Liver (tissue), 9 donors: Measurements from ENCODE around the gene FRMD4A. TPM values are rescaled to one million over a fixed set of nuclear protein-coding genes. Genes with fewer than 3 reads are reported as not detected.

Experiments used
- DNase-seq: peaks from one replicate; pipeline ENCODE4 v3.0.0-alpha.2; 2017; ENCODE audit warnings: low spot score
- H3K27ac ChIP-seq, 2 donors: one replicate each; pipeline ENCODE4 v1.7.0; 2013; ENCODE audit warnings: inconsistent platforms in 2 of 2, low read length in 2 of 2, control low read depth in 1 of 2, low read depth in 1 of 2, mild to moderate bottlenecking in 1 of 2
- H3K27me3 ChIP-seq, 4 donors: one replicate each; pipeline versions ENCODE4 v1.6.1 to v1.7.0; 2013; ENCODE audit warnings: low read length in 3 of 4, inconsistent platforms in 1 of 4, mild to moderate bottlenecking in 1 of 4, moderate library complexity in 1 of 4; ENCODE audit not compliant: control insufficient read depth in 4 of 4, insufficient read depth in 4 of 4
- H3K36me3 ChIP-seq, 4 donors: one replicate each; pipeline versions ENCODE4 v1.6.1 to v1.7.0; 2013; ENCODE audit warnings: low read length in 3 of 4, mild to moderate bottlenecking in 3 of 4, low read depth in 1 of 4, moderate library complexity in 1 of 4; ENCODE audit not compliant: control insufficient read depth in 4 of 4, insufficient read depth in 3 of 4
- H3K4me1 ChIP-seq, 4 donors: one replicate each; pipeline versions ENCODE4 v1.6.1 to v1.7.0; 2013; ENCODE audit warnings: low read length in 3 of 4, mild to moderate bottlenecking in 3 of 4, moderate library complexity in 1 of 4; ENCODE audit not compliant: control insufficient read depth in 4 of 4, insufficient read depth in 4 of 4
- H3K4me3 ChIP-seq, 3 donors: one replicate each; pipeline versions ENCODE4 v1.6.1 to v1.7.0; 2013; ENCODE audit warnings: low read length in 3 of 3, control low read depth in 1 of 3, low read depth in 1 of 3, mild to moderate bottlenecking in 1 of 3
- H3K9ac ChIP-seq, 2 donors: one replicate each; pipeline ENCODE4 v1.7.0; 2013; ENCODE audit warnings: low read length in 2 of 2, mild to moderate bottlenecking in 2 of 2, moderate library complexity in 2 of 2, control low read depth in 1 of 2, low read depth in 1 of 2
- H3K9me3 ChIP-seq, 4 donors: one replicate each; pipeline versions ENCODE4 v1.6.1 to v1.7.0; 2013; ENCODE audit warnings: low read length in 3 of 4; ENCODE audit not compliant: control insufficient read depth in 4 of 4
- ATF3 ChIP-seq: IDR thresholded peaks from 2 replicates; pipeline ENCODE4 v1.6.1; 2016; ENCODE audit warnings: antibody characterized with exemption
- EGR1 ChIP-seq, 2 donors: IDR thresholded peaks; 2 replicates each; pipeline ENCODE4 v1.6.1; 2016 to 2018; ENCODE audit warnings: antibody characterized with exemption in 2 of 2, low read depth in 2 of 2
- FOXA1 ChIP-seq: IDR thresholded peaks from 2 replicates; pipeline ENCODE4 v1.6.1; 2016; ENCODE audit warnings: antibody characterized with exemption
- FOXA2 ChIP-seq: IDR thresholded peaks from 2 replicates; pipeline ENCODE4 v1.6.1; 2016; ENCODE audit warnings: antibody characterized with exemption
- GABPA ChIP-seq, 2 donors: IDR thresholded peaks in 1 of 2; conservative IDR thresholded peaks in 1 of 2; 2 replicates each; pipeline ENCODE4 v1.6.1; 2016; ENCODE audit warnings: antibody characterized with exemption in 2 of 2, mild to moderate bottlenecking in 1 of 2, moderate library complexity in 1 of 2
- HNF4A ChIP-seq, 2 donors: conservative IDR thresholded peaks; 2 replicates each; pipeline ENCODE4 v1.6.1; 2016; ENCODE audit warnings: antibody characterized with exemption in 2 of 2, mild to moderate bottlenecking in 2 of 2
- HNF4G ChIP-seq: IDR thresholded peaks from 2 replicates; pipeline ENCODE4 v1.6.1; 2016; ENCODE audit warnings: antibody characterized with exemption
- JUND ChIP-seq, 2 donors: IDR thresholded peaks; 2 replicates each; pipeline ENCODE4 v1.6.1; 2016; ENCODE audit warnings: antibody characterized with exemption in 2 of 2
- MAX ChIP-seq: IDR thresholded peaks from 2 replicates; pipeline ENCODE4 v1.6.1; 2016; ENCODE audit warnings: antibody characterized with exemption
- NR2F2 ChIP-seq: IDR thresholded peaks from 2 replicates; pipeline ENCODE4 v1.6.1; 2016; ENCODE audit warnings: antibody characterized with exemption
- RAD21 ChIP-seq, 2 donors: IDR thresholded peaks; 2 replicates each; pipeline ENCODE4 v1.6.1; 2016; ENCODE audit warnings: antibody characterized with exemption in 2 of 2, mild to moderate bottlenecking in 2 of 2
- RXRA ChIP-seq, 2 donors: IDR thresholded peaks; 2 replicates each; pipeline ENCODE4 v1.6.1; 2017 to 2018; ENCODE audit warnings: antibody characterized with exemption in 2 of 2, mild to moderate bottlenecking in 1 of 2
- SP1 ChIP-seq: IDR thresholded peaks from 2 replicates; pipeline ENCODE4 v1.6.1; 2018; ENCODE audit warnings: antibody characterized with exemption, mild to moderate bottlenecking
- TAF1 ChIP-seq: conservative IDR thresholded peaks from 2 replicates; pipeline ENCODE4 v1.6.1; 2016; ENCODE audit warnings: antibody characterized with exemption, mild to moderate bottlenecking
- WGBS: extraction: QIAGEN DNeasy Blood & Tissue Kit; methylation state at CpG from one replicate; pipeline ENCODE4 v1.1.7; 2013; 5-methylcytosine and 5-hydroxymethylcytosine counted together
- polyA plus RNA-seq, 2 donors: library from polyadenylated mRNA; stranded (reverse) in 1 of 2; unstranded in 1 of 2; fragments of 200-250 nt in 1 of 2; fragments of >200 nt in 1 of 2; fragmentation: Nextera tagmentation in 1 of 2; extraction: Ambion mirVana in 1 of 2; gene quantifications; one replicate each; pipeline versions ENCODE4 v1.2.1 to v1.2.3, GENCODE V29; 2013 to 2015
- total RNA-seq, 2 donors: library from RNA; depleted of rRNA; stranded (reverse); fragments of >200 nt; gene quantifications; one replicate each; pipeline ENCODE4 v1.2.3, GENCODE V29; 2014
- TF ChIP-seq, protein P1 (sequence below): IDR thresholded peaks from 2 replicates; pipeline ENCODE4 v1.6.1; 2016; ENCODE audit warnings: antibody characterized with exemption
- TF ChIP-seq, protein P2 (sequence below): fragments of 150-350 bp; IDR thresholded peaks from 2 replicates; pipeline ENCODE4 v1.5.1; 2017; ENCODE audit warnings: improper control_type of control experiment, low read depth, low read length; ENCODE audit not compliant: missing input control
- donor health status: healthy.
- donor health status: healthy.
- donor health status: healthy.
- donor health status: healthy.
- donor health status: healthy.

FRMD4A gene
- total and polyA plus RNA-seq, 4 donors, result 8.2 to 34.3 (median 13.1) TPM

DNA sequence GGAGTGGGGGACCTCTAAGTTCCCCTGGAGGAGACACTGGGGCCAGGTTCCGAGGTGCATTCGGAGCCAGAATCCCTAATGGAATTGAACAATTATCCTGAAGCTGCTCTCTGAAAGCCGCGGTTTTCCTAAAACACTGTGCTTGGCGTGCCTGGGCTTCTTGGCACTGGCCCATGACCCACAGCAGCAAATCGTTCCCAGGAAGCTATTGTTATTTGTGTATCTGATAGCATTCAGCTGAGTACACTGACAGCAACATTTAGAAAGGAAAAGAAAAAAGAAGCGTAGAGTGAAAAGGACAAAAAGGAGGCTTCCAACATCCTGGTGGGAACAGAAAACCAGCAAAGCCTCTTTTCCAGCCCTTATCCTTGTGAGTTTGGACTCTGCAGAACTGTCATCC, 339.8 kb downstream of the FRMD4A start:
- Histone ChIP-seq H3K4me1 (no peaks in the 10 kb centered on the region), H3K9ac (no peak overlapping the region), H3K9me3 (no peaks in the 10 kb centered on the region), H3K36me3 (no peaks in the 10 kb centered on the region), H3K4me3 (no peak overlapping the region), H3K27ac (peak overlapping the region; percentile 21 to 55), H3K27me3 (no peaks in the 10 kb centered on the region)
- DNase-seq, result no peak
- WGBS, result 65% methylated on average over 7 of the region's 7 CpGs
- TF ChIP-seq HNF4A (conservative IDR thresholded peaks at IDR 0.05) (no peak), RAD21 (IDR thresholded peaks at IDR 0.05) (peak in 1 of 2 donors; percentile 2), FOXA2 (no peak)

GRCh38 chr10:13990392-13990805, 340.3 kb downstream of the FRMD4A start:
- no peaks in the 10 kb centered on the region for H3K9me3 ChIP-seq
- H3K4me3 ChIP-seq, result no peak overlapping the region
- no peaks in the 10 kb centered on the region for H3K27me3 ChIP-seq
- no peak for DNase-seq
- no peak overlapping the region for H3K9ac ChIP-seq
- 71% methylated on average over 12 of the region's 12 CpGs for WGBS
- H3K4me1 ChIP-seq, result no peaks in the 10 kb centered on the region
- H3K27ac ChIP-seq, result peak overlapping the region in 1 of 2 donors; percentile 21
- H3K36me3 ChIP-seq, result no peaks in the 10 kb centered on the region
- peak; percentile 70 for TF ChIP-seq MAX
- TF ChIP-seq SP1, result peak; percentile 51
- no peak for TF ChIP-seq HNF4G
- no peak for TF ChIP-seq ATF3
- TF ChIP-seq RXRA (IDR thresholded peaks at IDR 0.05), result peak; percentile 39 to 47
- TF ChIP-seq, protein P1, sequence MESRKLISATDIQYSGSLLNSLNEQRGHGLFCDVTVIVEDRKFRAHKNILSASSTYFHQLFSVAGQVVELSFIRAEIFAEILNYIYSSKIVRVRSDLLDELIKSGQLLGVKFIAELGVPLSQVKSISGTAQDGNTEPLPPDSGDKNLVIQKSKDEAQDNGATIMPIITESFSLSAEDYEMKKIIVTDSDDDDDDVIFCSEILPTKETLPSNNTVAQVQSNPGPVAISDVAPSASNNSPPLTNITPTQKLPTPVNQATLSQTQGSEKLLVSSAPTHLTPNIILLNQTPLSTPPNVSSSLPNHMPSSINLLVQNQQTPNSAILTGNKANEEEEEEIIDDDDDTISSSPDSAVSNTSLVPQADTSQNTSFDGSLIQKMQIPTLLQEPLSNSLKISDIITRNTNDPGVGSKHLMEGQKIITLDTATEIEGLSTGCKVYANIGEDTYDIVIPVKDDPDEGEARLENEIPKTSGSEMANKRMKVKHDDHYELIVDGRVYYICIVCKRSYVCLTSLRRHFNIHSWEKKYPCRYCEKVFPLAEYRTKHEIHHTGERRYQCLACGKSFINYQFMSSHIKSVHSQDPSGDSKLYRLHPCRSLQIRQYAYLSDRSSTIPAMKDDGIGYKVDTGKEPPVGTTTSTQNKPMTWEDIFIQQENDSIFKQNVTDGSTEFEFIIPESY, result no peak
- peak in 1 of 2 donors; percentile 39 for TF ChIP-seq RAD21 (IDR thresholded peaks at IDR 0.05)
- no peak for TF ChIP-seq FOXA1
- peak in 1 of 2 donors; percentile 21 for TF ChIP-seq EGR1 (IDR thresholded peaks at IDR 0.05; ENCODE audit: low read depth in 2 of 2)
- TF ChIP-seq GABPA (IDR thresholded peaks at IDR 0.05 in 1 of 2, conservative IDR thresholded peaks at IDR 0.05 in 1 of 2), result no peak
- peak; percentile 99 for TF ChIP-seq NR2F2

GRCh38 chr10:13989616-13990015, 341.1 kb downstream of the FRMD4A start:
- Histone ChIP-seq H3K9ac (no peak overlapping the region), H3K36me3 (no peaks in the 10 kb centered on the region), H3K27me3 (no peaks in the 10 kb centered on the region), H3K4me1 (no peaks in the 10 kb centered on the region), H3K27ac (no peak overlapping the region), H3K4me3 (no peak overlapping the region), H3K9me3 (no peaks in the 10 kb centered on the region)
- DNase-seq, result no peak
- 99% methylated on average over 2 of the region's 2 CpGs for WGBS
- TF ChIP-seq RAD21 (IDR thresholded peaks at IDR 0.05), result no peak
- TF ChIP-seq ATF3, result no peak
- no peak for TF ChIP-seq RXRA (IDR thresholded peaks at IDR 0.05)
- TF ChIP-seq, protein P2, sequence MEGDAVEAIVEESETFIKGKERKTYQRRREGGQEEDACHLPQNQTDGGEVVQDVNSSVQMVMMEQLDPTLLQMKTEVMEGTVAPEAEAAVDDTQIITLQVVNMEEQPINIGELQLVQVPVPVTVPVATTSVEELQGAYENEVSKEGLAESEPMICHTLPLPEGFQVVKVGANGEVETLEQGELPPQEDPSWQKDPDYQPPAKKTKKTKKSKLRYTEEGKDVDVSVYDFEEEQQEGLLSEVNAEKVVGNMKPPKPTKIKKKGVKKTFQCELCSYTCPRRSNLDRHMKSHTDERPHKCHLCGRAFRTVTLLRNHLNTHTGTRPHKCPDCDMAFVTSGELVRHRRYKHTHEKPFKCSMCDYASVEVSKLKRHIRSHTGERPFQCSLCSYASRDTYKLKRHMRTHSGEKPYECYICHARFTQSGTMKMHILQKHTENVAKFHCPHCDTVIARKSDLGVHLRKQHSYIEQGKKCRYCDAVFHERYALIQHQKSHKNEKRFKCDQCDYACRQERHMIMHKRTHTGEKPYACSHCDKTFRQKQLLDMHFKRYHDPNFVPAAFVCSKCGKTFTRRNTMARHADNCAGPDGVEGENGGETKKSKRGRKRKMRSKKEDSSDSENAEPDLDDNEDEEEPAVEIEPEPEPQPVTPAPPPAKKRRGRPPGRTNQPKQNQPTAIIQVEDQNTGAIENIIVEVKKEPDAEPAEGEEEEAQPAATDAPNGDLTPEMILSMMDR, result no peak
- TF ChIP-seq FOXA2, result no peak
- no peak for TF ChIP-seq JUND (IDR thresholded peaks at IDR 0.05)
- TF ChIP-seq TAF1, result no peak
